ENCODE results near the gene MTSS2. TPM values are rescaled to one million over a fixed set of nuclear protein-coding genes. Genes with fewer than 3 reads are reported as not detected.

MTSS2 gene
- total and polyA plus RNA-seq, 2 of the 8 experiments (the other 6 are each of a cell fraction or from before 2014, with no cell fraction given) = 23.3 to 36.7 TPM

DNA sequence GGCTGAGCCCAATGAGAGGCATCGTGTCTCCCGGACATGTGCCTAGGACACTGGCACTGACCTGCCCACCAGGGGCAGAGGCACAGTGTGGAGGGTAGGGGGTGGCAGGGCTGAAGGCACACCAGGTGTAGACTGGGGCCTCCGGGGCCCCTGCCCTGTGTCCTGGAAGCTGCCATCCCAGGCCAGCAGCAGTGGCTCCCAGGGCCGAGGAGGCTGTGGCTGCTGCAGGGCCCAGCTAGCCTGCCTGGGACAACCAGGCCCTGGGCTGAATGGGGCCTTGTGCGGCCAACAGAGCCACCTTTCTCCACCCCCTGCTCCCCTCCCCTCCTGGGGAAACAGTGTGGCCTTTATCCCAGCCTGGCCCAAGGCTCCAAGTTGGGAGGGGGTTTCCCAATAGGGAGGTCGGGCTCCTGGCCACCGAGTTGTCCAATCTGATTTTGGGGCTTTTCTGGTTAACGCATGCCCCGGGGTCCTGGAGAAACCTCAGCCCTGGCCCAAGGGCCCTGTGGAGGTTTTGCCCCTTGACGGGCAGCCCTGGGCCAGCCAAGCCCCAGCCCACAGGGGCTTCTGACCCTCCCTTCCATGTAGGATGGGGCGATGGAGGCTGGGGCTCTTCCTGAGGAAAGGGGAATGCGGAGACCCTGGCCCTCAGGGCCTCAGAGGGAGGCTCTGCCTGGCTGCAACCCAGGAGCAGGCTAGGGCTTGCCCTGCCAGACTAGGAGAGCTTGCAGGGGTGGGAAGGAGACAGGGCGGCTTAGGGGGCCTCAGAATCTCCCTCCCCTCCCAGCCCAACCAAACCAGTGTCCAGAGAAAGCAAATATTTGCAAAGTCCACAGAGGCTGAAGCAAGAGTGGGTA lies 4.2 kb downstream of the MTSS2 start:
- Histone ChIP-seq H3K79me2 (ENCODE audit: control insufficient read depth in 1 of 2, insufficient read depth in 2 of 2, low read length in 2 of 2) (no peaks in the 10 kb centered on the region; a peak in 1 of 4 replicates), H3K27ac (ENCODE audit: low read depth, low read length) (no peak overlapping the region), H2BK15ac (ENCODE audit: low read length) (peak overlapping the region; percentile 29; the same call in 1 of the 2 replicates), H3K14ac (ENCODE audit: insufficient read length) (no peak overlapping the region), H4K20me1 (replicated peaks in 1 of 2; ENCODE audit: control insufficient read depth in 1 of 2, insufficient read depth in 2 of 2, low read length in 2 of 2) (peaks cover 8 to 9% of the 10 kb centered on the region in 2 experiments), H4K5ac (ENCODE audit: insufficient read length, low read depth, low read length) (no peak overlapping the region), H3K4ac (replicated peaks; ENCODE audit: insufficient read length, low read depth, low read length) (no peak overlapping the region), H2BK20ac (ENCODE audit: low read length) (no peak overlapping the region), H4K8ac (ENCODE audit: extremely low read depth, insufficient read depth, low read length) (no peak overlapping the region), H2AK5ac (ENCODE audit: low read depth, low read length) (peak overlapping the region; percentile 39; the same call in 1 of the 2 replicates), H3K9me3 (ENCODE audit: insufficient read depth in 2 of 2, low read depth in 1 of 2, low read length in 1 of 2) (no peaks in the 10 kb centered on the region), H4K91ac (replicated peaks; ENCODE audit: insufficient read length, low read length) (no peak overlapping the region), H3K79me1 (ENCODE audit: low read depth, low read length) (peaks cover 3% of the 10 kb centered on the region; the same call in 1 of the 2 replicates), H3K36me3 (ENCODE audit: control insufficient read depth in 2 of 4, insufficient read depth in 4 of 4, low read length in 3 of 4) (no peaks in the 10 kb centered on the region; a peak in 1 of 8 replicates), H2BK12ac (ENCODE audit: low read depth, low read length) (no peak overlapping the region), H3K4me1 (replicated peaks in 1 of 4; ENCODE audit: control insufficient read depth in 3 of 4, insufficient read depth in 4 of 4, low read length in 3 of 4) (peaks cover 0 to 23% (median 7%) of the 10 kb centered on the region in 4 experiments; a peak in 6 of 7 replicates), H3K23me2 (ENCODE audit: low read depth, low read length) (peaks cover 6% of the 10 kb centered on the region; the same call in 1 of the 2 replicates), H2AFZ (ENCODE audit: low read length) (no peak overlapping the region), H3K27me3 (replicated peaks in 1 of 4; ENCODE audit: control insufficient read depth in 3 of 4, extremely low read depth in 1 of 4, insufficient read depth in 3 of 4, low read length in 3 of 4) (peaks cover 0 to 8% (median 3%) of the 10 kb centered on the region in 4 experiments; a peak in 4 of 7 replicates), H3K9ac (replicated peaks in 1 of 4; ENCODE audit: extremely low read depth in 1 of 4, low read depth in 3 of 4, low read length in 3 of 4) (no peak overlapping the region), H3K4me2 (ENCODE audit: insufficient read depth in 1 of 2, low read depth in 2 of 2, low read length in 2 of 2) (no peak overlapping the region), H3K23ac (ENCODE audit: insufficient read length) (no peak overlapping the region), H2BK120ac (replicated peaks; ENCODE audit: low read depth, low read length) (no peak overlapping the region), H3K56ac (replicated peaks; ENCODE audit: insufficient read length, low read depth, low read length) (no peak overlapping the region), H3K18ac (ENCODE audit: extremely low read depth, low read length) (no peak overlapping the region), H3K4me3 (ENCODE audit: extremely low read depth in 1 of 4, insufficient read depth in 2 of 4, low read depth in 3 of 4, low read length in 4 of 4) (no peak overlapping the region), H2BK5ac (ENCODE audit: low read depth, low read length) (0 out of 2 replicates have a peak overlapping the region, but pooled peaks have one; percentile 35)
- ChIA-PET CTCF (ENCODE audit: partially characterized antibody) (interaction anchor here (0.7 to 8.0 kb wide), 13 partner anchors 8 to 94 kb away, joined by 3 to 148 read pairs (median 11); no protein-coding TSS in a partner anchor), POLR2A (ENCODE audit: partially characterized antibody) (interaction anchor here (0.8 to 2.4 kb wide), 3 partner anchors 10 to 97 kb away, joined by 3 to 8 read pairs (median 3); no protein-coding TSS in a partner anchor)
- WGBS, 2 experiments (ENCODE audit: extremely low coverage in 1 of 2, insufficient coverage in 1 of 2, insufficient read length in 1 of 2, insufficient replicate concordance in 2 of 2, low coverage in 1 of 2, low lambda C conversion rate in 2 of 2, missing lambda C conversion rate in 1 of 2) = 95% methylated on average over 9 of the region's 13 CpGs; no CpG with 5 or more reads in 1 of the 2 experiments
- DNase-seq (ENCODE audit: low read depth in 1 of 2, low spot score in 2 of 2) (no peak), FAIRE-seq (no peak)
- no peak for TF ChIP-seq CBX8 (IDR thresholded peaks at IDR 0.05; ENCODE audit: borderline replicate concordance, low read depth, low read length)
- no peak for TF ChIP-seq CHD2 (IDR thresholded peaks at IDR 0.05; ENCODE audit: low read length)
- no peak for TF ChIP-seq EGR1 (IDR thresholded peaks at IDR 0.05; ENCODE audit: borderline replicate concordance, low read depth, low read length)
- no peak for TF ChIP-seq EP300 (IDR thresholded peaks at IDR 0.05; ENCODE audit: borderline replicate concordance in 1 of 2, low read depth in 2 of 2, low read length in 2 of 2)
- no peak for TF ChIP-seq E2F6 (IDR thresholded peaks at IDR 0.05)
- TF ChIP-seq BCL11A (IDR thresholded peaks at IDR 0.05; ENCODE audit: low read depth in 2 of 2, low read length in 2 of 2) = no peak
- no peak for TF ChIP-seq NANOG (IDR thresholded peaks at IDR 0.05; ENCODE audit: insufficient read depth, low read depth, low read length, poor library complexity, severe bottlenecking)
- TF ChIP-seq CREB1 (IDR thresholded peaks at IDR 0.05) = no peak
- no peak for TF ChIP-seq TAF7 (optimal IDR thresholded peaks at IDR 0.05; ENCODE audit: borderline replicate concordance, low read depth, low read length)
- TF ChIP-seq TEAD4 (IDR thresholded peaks at IDR 0.05; ENCODE audit: low read depth, low read length) = no peak

Measured in H1 (cell line).